Measurements from ENCODE around the gene GPC1.
"Not testable (repeated sequence)": the region's sequence is repeated elsewhere in the genome, so short reads cannot be mapped to it uniquely, and the experiment has no call there.

The GPC1 gene

DNA sequence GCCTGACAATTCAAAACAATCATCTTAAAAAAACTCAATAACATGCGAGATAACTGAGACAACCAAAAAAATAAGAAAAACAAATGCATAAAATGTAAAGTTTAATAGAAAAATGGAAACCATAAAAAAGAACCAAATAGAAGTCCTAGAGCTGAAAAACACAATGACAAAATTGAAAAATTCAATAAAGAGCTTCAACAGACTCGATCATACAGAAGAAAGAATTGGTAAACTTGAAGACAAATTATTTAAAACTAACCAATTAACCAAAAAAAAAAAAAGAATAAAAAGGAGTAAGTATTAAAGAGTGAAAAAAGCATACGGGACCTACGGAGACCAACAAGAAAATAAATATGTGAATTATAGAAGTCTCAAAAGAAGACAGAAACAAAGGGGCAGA lies 37.7 kb downstream of the GPC1 start:
- no peak overlapping the region for H3K9ac ChIP-seq
- peaks cover 46% of the 10 kb centered on the region for H3K4me1 ChIP-seq
- no peak overlapping the region for H3K27ac ChIP-seq
- H3K27me3 ChIP-seq = no peaks in the 10 kb centered on the region
- H3K36me3 ChIP-seq = peaks cover 40% of the 10 kb centered on the region
- TF ChIP-seq Cebpa-rat (IDR thresholded peaks at IDR 0.05) = no peak
- H4K20me1 ChIP-seq = peaks cover 27% of the 10 kb centered on the region; the same call in 1 of the 2 replicates
- H3K9me3 ChIP-seq = peaks cover 61% of the 10 kb centered on the region
- no peak overlapping the region for H3K4me2 ChIP-seq
- no peak overlapping the region for H3K4me3 ChIP-seq

DNA sequence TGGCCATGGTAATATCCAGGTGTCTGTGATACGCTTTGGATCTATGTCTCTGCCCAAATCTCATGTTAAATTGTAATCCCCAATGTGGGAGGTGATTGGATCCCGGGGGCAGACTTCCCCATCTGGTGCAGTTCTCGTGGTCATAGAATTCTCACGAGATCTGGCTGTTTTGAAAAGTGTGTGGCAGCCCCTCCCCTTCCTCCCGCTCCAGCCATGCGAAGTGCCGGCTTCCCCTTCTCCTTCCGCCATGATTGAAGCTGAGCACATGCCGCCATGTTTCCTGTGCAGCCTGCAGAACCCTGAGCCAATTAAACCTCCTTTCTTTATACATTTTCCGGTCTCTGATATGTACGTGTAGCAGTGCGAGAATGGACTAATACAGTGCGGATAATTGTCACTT lies 42.5 kb downstream of the GPC1 start:
- Histone ChIP-seq H3K4me3 (no peak overlapping the region; the same call in 1 of the 2 replicates), H3K27ac (peak overlapping the region; percentile 79), H4K20me1 (no peaks in the 10 kb centered on the region), H3K4me1 (peaks cover 17% of the 10 kb centered on the region), H3K36me3 (peaks cover 58% of the 10 kb centered on the region), H3K4me2 (peak overlapping the region; percentile 64), H3K27me3 (no peaks in the 10 kb centered on the region), H3K9me3 (peaks cover 56% of the 10 kb centered on the region), H3K9ac (no peak overlapping the region)
- TF ChIP-seq Cebpa-rat (IDR thresholded peaks at IDR 0.05) = no peak

DNA sequence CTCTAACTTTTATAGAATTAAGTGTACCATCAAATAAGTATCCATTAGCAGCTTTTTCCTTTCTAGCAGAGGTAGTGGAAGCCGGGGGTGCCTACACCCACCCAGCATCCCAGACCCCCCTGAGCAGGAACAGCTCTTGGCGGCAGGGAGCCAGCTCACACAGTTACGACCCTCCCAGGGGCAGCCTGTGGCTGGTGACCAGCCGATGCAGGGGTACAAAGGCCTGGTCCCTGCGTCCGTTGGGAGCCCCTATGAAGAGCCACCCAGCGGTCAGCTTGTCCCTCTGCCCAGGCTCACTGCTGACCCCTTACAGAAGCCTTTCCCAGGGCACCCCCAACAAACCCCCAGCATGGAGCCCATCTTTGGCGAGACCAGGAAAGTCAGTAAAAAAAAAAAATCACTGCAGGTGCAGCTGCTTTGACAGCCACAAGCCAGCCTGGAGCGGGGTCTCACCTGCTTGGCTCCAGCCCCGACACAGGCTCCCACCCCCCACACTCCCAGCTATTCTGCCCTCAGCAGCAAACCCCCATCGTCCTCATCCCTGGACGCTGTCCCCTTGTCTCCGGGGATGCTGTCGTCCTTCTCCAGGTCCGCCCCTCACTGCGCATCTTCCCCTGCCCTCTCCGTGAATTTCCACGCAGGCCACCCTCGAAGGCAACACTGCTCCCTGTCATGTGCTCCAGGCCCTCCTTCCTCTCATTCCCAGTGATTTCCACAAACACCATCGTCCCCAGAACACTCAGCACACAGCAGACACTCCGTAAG lies 43.1 kb downstream of the GPC1 start:
- H3K9ac ChIP-seq = no peak overlapping the region
- peak overlapping the region; percentile 35; the same call in 1 of the 2 replicates for H3K4me3 ChIP-seq
- H3K4me2 ChIP-seq = peak overlapping the region; percentile 64
- peaks cover 50% of the 10 kb centered on the region for H3K9me3 ChIP-seq
- no peak for TF ChIP-seq Cebpa-rat (IDR thresholded peaks at IDR 0.05)
- no peaks in the 10 kb centered on the region for H4K20me1 ChIP-seq
- peak overlapping the region; percentile 79 for H3K27ac ChIP-seq
- no peaks in the 10 kb centered on the region for H3K27me3 ChIP-seq
- peaks cover 59% of the 10 kb centered on the region for H3K36me3 ChIP-seq
- peaks cover 17% of the 10 kb centered on the region for H3K4me1 ChIP-seq

DNA sequence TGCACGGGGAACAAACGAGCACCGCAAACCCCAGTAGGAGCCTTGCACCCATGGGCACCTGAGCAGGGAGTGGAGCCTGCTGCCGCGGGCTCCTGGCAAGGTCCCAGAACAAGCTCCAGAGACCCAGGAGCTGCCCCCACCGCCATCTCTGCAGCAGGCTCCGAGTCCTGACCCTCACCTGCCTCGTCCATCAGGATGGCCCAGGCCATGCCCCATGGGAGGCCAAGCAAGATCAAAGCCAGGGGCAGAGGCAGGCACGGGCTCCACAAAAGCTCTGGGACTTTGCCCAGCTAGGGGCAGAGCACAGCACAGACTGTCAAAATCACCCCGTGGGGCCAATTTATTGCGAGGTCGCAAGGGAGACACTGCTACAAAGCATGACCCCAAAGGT lies 43.6 kb downstream of the GPC1 start:
- Histone ChIP-seq H3K27ac (no peak overlapping the region), H3K9ac (no peak overlapping the region), H4K20me1 (no peaks in the 10 kb centered on the region), H3K27me3 (no peaks in the 10 kb centered on the region), H3K36me3 (peaks cover 62% of the 10 kb centered on the region), H3K4me2 (no peak overlapping the region), H3K4me1 (peaks cover 17% of the 10 kb centered on the region), H3K9me3 (peaks cover 47% of the 10 kb centered on the region), H3K4me3 (no peak overlapping the region)
- TF ChIP-seq Cebpa-rat (IDR thresholded peaks at IDR 0.05) = no peak

DNA sequence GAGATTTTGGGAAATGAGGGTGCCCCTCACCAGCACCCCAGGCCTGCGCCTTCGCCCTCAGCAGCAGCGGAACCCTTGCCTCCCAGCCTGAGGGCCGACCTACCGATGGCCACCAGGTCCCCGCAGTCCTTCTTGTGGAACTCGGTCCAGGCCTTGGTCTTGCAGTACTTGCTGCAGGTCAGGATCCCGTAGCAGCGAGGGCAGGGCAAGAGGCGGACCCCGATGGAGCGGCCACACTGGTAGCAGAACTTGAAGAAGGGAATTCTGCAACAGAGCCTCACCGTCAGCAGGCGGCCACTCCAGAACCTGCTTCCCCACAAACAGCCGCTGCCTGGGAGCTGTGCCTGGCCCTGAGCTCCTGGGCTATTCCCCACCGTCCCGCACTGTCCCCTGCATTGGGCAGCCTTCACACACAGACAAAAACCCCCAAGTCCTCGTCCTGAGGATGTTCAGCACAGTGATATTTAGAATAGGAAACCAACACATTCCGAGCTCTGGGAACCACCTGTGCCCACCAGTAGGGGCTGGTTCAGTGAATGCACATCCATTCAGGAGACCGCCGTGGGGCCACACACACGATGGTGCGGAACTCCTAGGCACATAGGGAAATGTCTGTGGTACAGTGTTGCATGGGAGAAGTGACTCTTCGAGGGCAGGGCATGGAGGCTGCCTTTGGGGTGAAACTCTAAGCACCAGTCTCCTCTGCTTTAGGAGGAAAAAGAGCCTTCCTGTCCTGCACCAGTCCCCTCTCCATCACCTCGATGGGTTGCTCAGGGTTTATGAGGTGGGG lies 45.6 kb downstream of the GPC1 start:
- Histone ChIP-seq H3K36me3 (peaks cover 58% of the 10 kb centered on the region), H3K9me3 (peaks cover 49% of the 10 kb centered on the region), H4K20me1 (no peaks in the 10 kb centered on the region), H3K4me1 (peaks cover 17% of the 10 kb centered on the region), H3K4me2 (no peak overlapping the region), H3K27ac (no peak overlapping the region), H3K9ac (no peak overlapping the region), H3K27me3 (no peaks in the 10 kb centered on the region), H3K4me3 (no peak overlapping the region)
- no peak for TF ChIP-seq Cebpa-rat (IDR thresholded peaks at IDR 0.05)

DNA sequence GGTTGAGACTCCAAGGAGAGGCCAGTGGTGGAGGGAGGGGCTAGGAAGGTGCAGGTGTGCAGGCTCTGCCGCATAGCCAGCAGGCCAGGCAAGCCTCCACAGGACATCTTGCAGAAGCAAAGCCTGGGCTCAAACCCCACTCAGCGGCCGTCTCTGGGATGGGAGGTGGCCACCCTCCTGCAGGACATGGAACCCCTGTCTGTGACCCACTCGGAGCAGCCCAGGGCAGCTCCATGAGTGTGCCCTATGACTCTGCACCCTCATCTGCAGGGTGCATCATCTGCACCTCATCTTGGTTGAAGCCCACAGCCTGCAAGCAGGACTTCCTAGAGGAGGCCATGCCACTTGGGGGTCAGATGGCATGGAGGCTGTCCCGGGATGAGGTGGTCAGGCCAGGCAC lies 46.3 kb downstream of the GPC1 start:
- TF ChIP-seq Cebpa-rat (IDR thresholded peaks at IDR 0.05) = no peak
- Histone ChIP-seq H3K4me1 (peaks cover 17% of the 10 kb centered on the region), H3K36me3 (peaks cover 54% of the 10 kb centered on the region), H4K20me1 (no peaks in the 10 kb centered on the region), H3K4me2 (no peak overlapping the region), H3K27ac (no peak overlapping the region), H3K9me3 (peaks cover 48% of the 10 kb centered on the region), H3K27me3 (no peaks in the 10 kb centered on the region), H3K4me3 (no peak overlapping the region), H3K9ac (no peak overlapping the region)

DNA sequence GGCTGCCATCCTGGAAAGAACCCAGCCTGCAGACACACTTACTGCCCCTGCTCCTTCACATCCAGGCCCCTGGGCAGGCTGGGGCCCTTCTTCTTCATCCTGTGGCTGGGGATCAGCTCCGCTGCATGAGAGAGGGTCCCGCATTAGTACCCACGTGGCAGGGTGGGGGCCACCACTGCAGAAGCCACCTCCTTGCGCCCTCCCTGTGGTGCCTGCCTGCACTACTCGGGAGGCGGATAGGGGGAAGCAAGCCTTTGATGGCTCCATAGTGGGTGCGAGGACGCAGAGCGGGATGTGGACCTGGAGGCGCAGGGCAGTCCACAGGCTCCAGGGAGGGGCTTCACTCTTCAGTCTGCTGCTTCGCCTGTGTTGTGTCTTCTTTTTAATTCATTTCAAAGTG lies 46.7 kb downstream of the GPC1 start:
- H3K9me3 ChIP-seq = peaks cover 48% of the 10 kb centered on the region
- no peak overlapping the region for H3K9ac ChIP-seq
- peaks cover 57% of the 10 kb centered on the region for H3K36me3 ChIP-seq
- no peak overlapping the region for H3K4me3 ChIP-seq
- H3K27ac ChIP-seq = no peak overlapping the region
- peaks cover 17% of the 10 kb centered on the region for H3K4me1 ChIP-seq
- no peaks in the 10 kb centered on the region for H3K27me3 ChIP-seq
- TF ChIP-seq Cebpa-rat (IDR thresholded peaks at IDR 0.05) = no peak
- H3K4me2 ChIP-seq = no peak overlapping the region
- no peaks in the 10 kb centered on the region for H4K20me1 ChIP-seq

DNA sequence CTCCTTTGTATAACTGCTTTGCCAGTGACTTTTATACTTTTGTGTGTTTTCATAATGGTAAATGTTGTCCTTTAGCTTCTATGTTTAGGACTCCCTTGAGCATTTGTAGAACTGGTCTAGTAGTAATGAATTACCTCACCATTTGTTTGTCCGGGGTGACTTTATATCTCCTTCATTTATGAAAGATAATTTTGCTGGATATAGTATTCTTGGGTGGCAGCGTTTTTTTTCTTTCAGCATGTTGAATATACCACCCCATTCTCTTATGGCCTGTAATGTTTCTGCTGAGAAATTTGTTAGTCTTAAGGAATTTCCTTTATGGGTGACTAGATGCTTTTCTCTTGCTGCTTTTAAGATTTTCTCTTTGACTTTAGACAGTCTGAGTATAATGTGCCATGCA lies 56.0 kb downstream of the GPC1 start:
- Histone ChIP-seq H3K27ac (no peak overlapping the region), H4K20me1 (no peaks in the 10 kb centered on the region), H3K36me3 (peaks cover 60% of the 10 kb centered on the region), H3K9me3 (peaks cover 88% of the 10 kb centered on the region), H3K4me2 (no peak overlapping the region), H3K4me1 (no peaks in the 10 kb centered on the region), H3K4me3 (no peak overlapping the region), H3K27me3 (no peaks in the 10 kb centered on the region), H3K9ac (no peak overlapping the region)
- TF ChIP-seq Cebpa-rat (IDR thresholded peaks at IDR 0.05) = no peak

DNA sequence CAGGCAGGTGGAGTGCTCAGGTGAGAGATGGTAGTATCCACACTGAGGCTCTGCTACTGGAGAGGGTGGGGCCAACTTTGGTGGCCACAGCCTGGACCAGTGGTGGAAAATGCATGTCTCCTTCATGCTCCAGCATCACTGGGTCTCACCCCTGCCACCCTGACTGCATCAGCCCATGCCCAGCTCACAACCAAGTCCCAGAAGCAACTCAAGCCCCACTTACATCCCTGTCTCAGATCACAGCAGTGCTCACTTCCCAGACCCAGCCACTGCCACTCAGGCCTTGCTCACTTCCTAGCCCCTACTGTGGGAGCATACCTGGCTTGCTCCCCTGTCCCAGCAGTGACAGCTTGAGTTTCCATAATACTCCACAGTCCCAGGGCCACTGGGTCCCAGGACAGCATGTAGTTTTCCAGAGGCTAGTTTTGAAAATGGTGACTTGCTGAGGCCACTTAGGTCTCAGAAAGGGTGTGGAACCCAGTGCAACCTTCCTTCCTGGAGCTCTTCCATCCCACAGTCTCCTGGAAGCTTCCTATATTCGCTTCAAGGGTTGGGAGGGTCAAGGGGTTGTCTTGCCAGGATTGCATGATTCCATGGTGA lies 58.8 kb downstream of the GPC1 start:
- Histone ChIP-seq H3K4me1 (no peaks in the 10 kb centered on the region), H3K4me2 (no peak overlapping the region), H3K27me3 (no peaks in the 10 kb centered on the region), H3K4me3 (peak overlapping the region; percentile 25; the same call in 1 of the 2 replicates), H3K27ac (no peak overlapping the region), H3K9me3 (peaks cover 61% of the 10 kb centered on the region), H4K20me1 (no peaks in the 10 kb centered on the region), H3K36me3 (peaks cover 73% of the 10 kb centered on the region), H3K9ac (no peak overlapping the region)
- no peak for TF ChIP-seq Cebpa-rat (IDR thresholded peaks at IDR 0.05)

DNA sequence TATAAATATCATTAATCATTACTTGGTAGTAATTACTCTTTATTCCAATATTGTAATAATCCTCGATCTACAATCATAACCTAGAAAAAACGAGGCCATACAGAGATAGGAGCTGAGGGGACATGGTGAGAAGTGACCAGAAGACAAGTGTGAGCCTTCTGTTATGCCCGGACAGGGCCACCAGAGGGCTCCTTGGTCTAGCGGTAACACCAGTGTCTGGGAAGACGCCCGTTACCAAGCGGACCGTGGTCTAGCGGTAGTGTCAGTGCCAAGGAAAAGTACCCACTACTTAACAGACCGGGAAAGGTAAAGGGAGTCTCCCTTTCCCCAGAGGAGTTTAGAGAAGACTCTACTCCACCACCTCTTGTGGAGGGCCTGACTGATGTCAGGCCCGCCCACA lies 59.5 kb downstream of the GPC1 start:
- not testable (repeated sequence) for H3K4me1 ChIP-seq, H3K4me3 ChIP-seq, H3K27ac ChIP-seq, H3K4me2 ChIP-seq, H3K9ac ChIP-seq, H4K20me1 ChIP-seq, H3K27me3 ChIP-seq
- H3K9me3 ChIP-seq = peaks cover 54% of the 10 kb centered on the region
- peaks cover 79% of the 10 kb centered on the region for H3K36me3 ChIP-seq

DNA sequence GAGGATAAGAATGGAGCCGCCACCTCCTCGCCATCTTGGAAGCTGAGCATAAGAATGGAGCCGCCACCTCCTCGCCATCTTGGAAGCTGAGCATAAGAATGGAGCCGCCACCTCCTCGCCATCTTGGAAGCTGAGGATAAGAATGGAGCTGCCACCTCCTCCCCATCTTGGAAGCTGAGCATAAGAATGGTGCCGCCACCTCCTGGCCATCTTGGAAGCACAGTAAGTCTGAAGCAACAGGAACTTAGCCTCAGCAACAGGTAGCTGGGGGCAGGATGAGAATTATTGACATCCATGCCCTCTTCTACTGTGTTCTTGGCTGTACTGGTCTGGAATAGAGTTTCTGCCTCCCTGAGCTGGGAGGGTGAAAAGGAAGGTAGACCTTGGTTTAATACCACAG lies 61.6 kb downstream of the GPC1 start:
- not testable (repeated sequence) for H3K9ac ChIP-seq, H3K4me1 ChIP-seq, H3K27ac ChIP-seq, H3K4me3 ChIP-seq, H4K20me1 ChIP-seq, H3K27me3 ChIP-seq, H3K4me2 ChIP-seq
- peaks cover 92% of the 10 kb centered on the region for H3K36me3 ChIP-seq
- H3K9me3 ChIP-seq = peaks cover 38% of the 10 kb centered on the region

All from BLaER1 (cell line).